HepG2 (cell line): ENCODE measurements around the gene LTB4R2. TPM values are rescaled to one million over a fixed set of nuclear protein-coding genes. Genes with fewer than 3 reads are reported as not detected.

ENCODE experiments used
- ARNTL ChIP-seq: sonication (generic); formaldehyde crosslinking; IDR thresholded peaks from 2 replicates; pipeline ENCODE4 v1.4.0; 2020; ENCODE audit warnings: mild to moderate bottlenecking, missing genetic modification reagents
- CENPT ChIP-seq: sonication (generic); formaldehyde crosslinking; IDR thresholded peaks from 2 replicates; pipeline ENCODE4 v1.8.0; 2022; ENCODE audit warnings: low read depth, mild to moderate bottlenecking, moderate library complexity, missing genetic modification reagents
- CSRNP2 ChIP-seq: sonication (generic); formaldehyde crosslinking; conservative IDR thresholded peaks from 2 replicates; pipeline ENCODE4 v1.8.0; 2022; ENCODE audit warnings: low read depth, missing genetic modification reagents
- DPF2 ChIP-seq: sonication (generic); formaldehyde crosslinking; IDR thresholded peaks from 2 replicates; pipeline ENCODE4 v1.4.0; 2020; ENCODE audit warnings: mild to moderate bottlenecking, low read depth, missing genetic modification reagents, borderline replicate concordance
- ELF1 ChIP-seq: sonication (generic); formaldehyde crosslinking; IDR thresholded peaks from 2 replicates; pipeline ENCODE4 v1.4.0; 2020; ENCODE audit warnings: missing genetic modification reagents
- GLMP ChIP-seq: sonication (generic); formaldehyde crosslinking; IDR thresholded peaks from 2 replicates; pipeline ENCODE4 v1.9.0; 2021; ENCODE audit warnings: missing genetic modification reagents, mild to moderate bottlenecking, borderline replicate concordance
- GTF2F1 ChIP-seq: fragments of 150-350 bp; IDR thresholded peaks from 2 replicates; pipeline ENCODE4 v1.6.1; 2014; ENCODE audit warnings: low read length
- IRF2 ChIP-seq: IDR thresholded peaks from 2 replicates; pipeline ENCODE4 v1.6.1; 2018; ENCODE audit warnings: missing genetic modification reagents, missing compliant biosample characterization
- JUND ChIP-seq: sonication (generic); formaldehyde crosslinking; IDR thresholded peaks from 2 replicates; pipeline ENCODE4 v1.8.0; 2022; ENCODE audit warnings: mild to moderate bottlenecking, missing genetic modification reagents
- KAT7 ChIP-seq: IDR thresholded peaks from 2 replicates; pipeline ENCODE4 v1.6.1; 2018; ENCODE audit warnings: borderline replicate concordance, missing compliant biosample characterization
- MED1 ChIP-seq: sonication (generic); formaldehyde crosslinking; IDR thresholded peaks from 2 replicates; pipeline ENCODE4 v1.4.0; 2020; ENCODE audit warnings: missing genetic modification reagents
- MED8 ChIP-seq: sonication (generic); formaldehyde crosslinking; IDR thresholded peaks from 2 replicates; pipeline ENCODE4 v1.8.1; 2023; ENCODE audit warnings: mild to moderate bottlenecking, missing genetic modification reagents; ENCODE audit not compliant: insufficient replicate concordance
- NAIF1 ChIP-seq: sonication (generic); formaldehyde crosslinking; IDR thresholded peaks from 2 replicates; pipeline ENCODE4 v1.5.0; 2020; ENCODE audit warnings: mild to moderate bottlenecking, missing genetic modification reagents, borderline replicate concordance
- NCOA2 ChIP-seq: sonication (generic); formaldehyde crosslinking; IDR thresholded peaks from 2 replicates; pipeline ENCODE4 v1.8.0; 2022; ENCODE audit warnings: inconsistent platforms
- PCBP1 ChIP-seq: fragments of 200-400 bp; formaldehyde crosslinking; IDR thresholded peaks from 2 replicates; pipeline ENCODE4 v1.6.1; 2017; ENCODE audit warnings: mild to moderate bottlenecking, low read depth, low read length, borderline replicate concordance
- SIN3A ChIP-seq: IDR thresholded peaks from 2 replicates; pipeline ENCODE4 v1.6.1; 2011; ENCODE audit warnings: low read depth, mild to moderate bottlenecking, control low read depth, low read length, borderline replicate concordance
- SUZ12 ChIP-seq: fragments of 150-350 bp; IDR thresholded peaks from 2 replicates; pipeline ENCODE4 v1.6.1; 2014; ENCODE audit warnings: low read depth, low read length
- UBTF ChIP-seq: sonication (generic); formaldehyde crosslinking; IDR thresholded peaks from 2 replicates; pipeline ENCODE4 v1.4.0; 2020; ENCODE audit warnings: mild to moderate bottlenecking, missing genetic modification reagents
- ZBTB1 ChIP-seq: sonication (generic); formaldehyde crosslinking; IDR thresholded peaks from 2 replicates; pipeline ENCODE4 v1.4.0; 2020; ENCODE audit warnings: missing genetic modification reagents, borderline replicate concordance
- ZFP37 ChIP-seq: sonication (generic); formaldehyde crosslinking; IDR thresholded peaks from 2 replicates; pipeline ENCODE4 v1.4.0; 2020; ENCODE audit warnings: missing genetic modification reagents, borderline replicate concordance
- ZNF20 ChIP-seq: sonication (generic); formaldehyde crosslinking; IDR thresholded peaks from 2 replicates; pipeline ENCODE4 v1.4.0; 2020; ENCODE audit warnings: mild to moderate bottlenecking, moderate library complexity, missing genetic modification reagents
- ZNF260 ChIP-seq: sonication (generic); formaldehyde crosslinking; IDR thresholded peaks from 2 replicates; pipeline ENCODE4 v1.4.0; 2020; ENCODE audit warnings: missing genetic modification reagents, low read depth, mild to moderate bottlenecking, borderline replicate concordance
- ZNF34 ChIP-seq: sonication (generic); formaldehyde crosslinking; IDR thresholded peaks from 2 replicates; pipeline ENCODE4 v1.4.0; 2020; ENCODE audit warnings: mild to moderate bottlenecking, missing genetic modification reagents, borderline replicate concordance
- ZNF737 ChIP-seq: sonication (generic); formaldehyde crosslinking; IDR thresholded peaks from 2 replicates; pipeline ENCODE4 v1.5.0; 2020; ENCODE audit warnings: missing genetic modification reagents, mild to moderate bottlenecking, borderline replicate concordance
- ZSCAN31 ChIP-seq: sonication (generic); formaldehyde crosslinking; IDR thresholded peaks from 2 replicates; pipeline ENCODE4 v1.5.0; 2020; ENCODE audit warnings: low read depth, mild to moderate bottlenecking, missing genetic modification reagents
- ZZZ3 ChIP-seq: sonication (generic); formaldehyde crosslinking; IDR thresholded peaks from 2 replicates; pipeline ENCODE4 v1.4.0; 2020; ENCODE audit warnings: missing genetic modification reagents, mild to moderate bottlenecking, borderline replicate concordance
- polyA plus RNA-seq, 8 experiments: library from polyadenylated mRNA; depleted of rRNA in 3 of 8; stranded (reverse) in 7 of 8; unstranded in 1 of 8; fragments of >200 nt; fragmentation: Illumina TruSeq in 4 of 8; extraction: Trizol in 4 of 8; gene quantifications; 2 replicates each; pipeline versions ENCODE4 v1.2.1 to v1.2.3, GENCODE V29; 2011 to 2016; ENCODE audit warnings: low read depth in 4 of 8, missing spikeins in 1 of 8, mixed read lengths in 1 of 8; ENCODE audit not compliant: insufficient read depth in 1 of 8
- total RNA-seq, 5 experiments: library from RNA; depleted of rRNA; stranded (reverse); fragments of >200 nt; fragmentation: Illumina TruSeq; extraction: Trizol; gene quantifications; 2 replicates each; pipeline ENCODE4 v1.2.3, GENCODE V29; 2016; ENCODE audit warnings: low read depth in 1 of 5

Gene LTB4R2
- total and polyA plus RNA-seq, 2 of the 13 experiments (the other 11 are each of a cell fraction or from before 2014, with no cell fraction given) = 3.9 to 6.9 TPM

GRCh38 chr14:24332268-24332993, 22.5 kb downstream of the LTB4R2 start (continued):
- 0 out of 2 replicates have a peak, but pooled peaks have one; percentile 48 for TF ChIP-seq CENPT (CRISPR knock-in tag)
- TF ChIP-seq ELF1 (CRISPR knock-in tag) = peak; percentile 65
- TF ChIP-seq CSRNP2 (CRISPR knock-in tag) = peak; percentile 97
- TF ChIP-seq MED8 (CRISPR knock-in tag) = no peak
- TF ChIP-seq IRF2 (CRISPR knock-in tag) = peak; percentile 71
- TF ChIP-seq SUZ12 = no peak
- peak; percentile 45 for TF ChIP-seq NCOA2 (CRISPR knock-in tag)
- peak; percentile 62; the same call in 1 of the 2 replicates for TF ChIP-seq JUND (CRISPR knock-in tag)
- TF ChIP-seq ZFP37 (CRISPR knock-in tag) = no peak
- no peak; the same call in 1 of the 2 replicates for TF ChIP-seq MED1 (CRISPR knock-in tag)
- peak; percentile 79 for TF ChIP-seq UBTF (CRISPR knock-in tag)
- peak; percentile 100 for TF ChIP-seq ZNF34 (CRISPR knock-in tag)
- peak; percentile 22 for TF ChIP-seq DPF2 (CRISPR knock-in tag)
- TF ChIP-seq ZNF737 = peak; percentile 84
- TF ChIP-seq ZSCAN31 = peak; percentile 99
- TF ChIP-seq GLMP (CRISPR knock-in tag) = no peak
- 0 out of 2 replicates have a peak, but pooled peaks have one; percentile 28 for TF ChIP-seq PCBP1
- no peak; the same call in 1 of the 2 replicates for TF ChIP-seq NAIF1 (CRISPR knock-in tag)
- 0 out of 2 replicates have a peak, but pooled peaks have one; percentile 82 for TF ChIP-seq KAT7 (CRISPR knock-in tag)
- TF ChIP-seq SIN3A = no peak
- no peak for TF ChIP-seq ZNF260 (CRISPR knock-in tag)
- TF ChIP-seq GTF2F1 = no peak
- peak; percentile 57; the same call in 1 of the 2 replicates for TF ChIP-seq ZBTB1 (CRISPR knock-in tag)
- peak; percentile 93; the same call in 1 of the 2 replicates for TF ChIP-seq ZZZ3 (CRISPR knock-in tag)
- no peak for TF ChIP-seq ZNF20 (CRISPR knock-in tag)
- peak; percentile 83 for TF ChIP-seq ARNTL (CRISPR knock-in tag)
